CD4-positive, alpha-beta memory T cell (primary cell): ENCODE measurements around the gene IGLL1. TPM values are rescaled to one million over a fixed set of nuclear protein-coding genes. Genes with fewer than 3 reads are reported as not detected.
A peak's percentile ranks its signal among the peaks of the same experiment; 100 is the strongest.

ENCODE experiments used
- CTCF ChIA-PET: fragments of 350-600 bp; sonication (Branson Sonifier 250); formaldehyde crosslinking; loops from one replicate; lab custom pipeline; 2021; ENCODE audit warnings: inconsistent platforms; ENCODE audit not compliant: partially characterized antibody; lab: Charles Lee
- POLR2A ChIA-PET: fragments of 350-600 bp; sonication (Branson Sonifier 250); formaldehyde crosslinking; loops from one replicate; lab custom pipeline; 2021; ENCODE audit not compliant: partially characterized antibody; lab: Charles Lee
- DNase-seq, 5 donors: peaks; one replicate each; pipeline versions ENCODE4 v3.0.0 to v3.0.0-alpha.2; 2020 to 2022; ENCODE audit warnings: mixed read lengths in 1 of 5
- H3K27ac ChIP-seq: one replicate; pipeline ENCODE4 v1.7.0; 2013; ENCODE audit warnings: low read depth, low read length
- H3K27me3 ChIP-seq: 2 replicates; pipeline ENCODE4 v1.7.0; 2013; ENCODE audit warnings: mild to moderate bottlenecking, low read length, moderate library complexity; ENCODE audit not compliant: insufficient read depth
- H3K36me3 ChIP-seq: 2 replicates; pipeline ENCODE4 v1.7.0; 2013; ENCODE audit warnings: mild to moderate bottlenecking, low read length, moderate library complexity; ENCODE audit not compliant: insufficient read depth
- H3K4me1 ChIP-seq: 2 replicates; pipeline ENCODE4 v1.7.0; 2013; ENCODE audit warnings: mild to moderate bottlenecking, low read length, moderate library complexity; ENCODE audit not compliant: insufficient read depth
- H3K4me3 ChIP-seq, 2 donors: one replicate each; pipeline ENCODE4 v1.7.0; 2013; ENCODE audit warnings: low read length in 2 of 2, mild to moderate bottlenecking in 1 of 2
- H3K9me3 ChIP-seq, 2 donors: one replicate each; pipeline ENCODE4 v1.7.0; 2013; ENCODE audit warnings: low read length in 2 of 2, control low read depth in 1 of 2; ENCODE audit not compliant: control insufficient read depth in 1 of 2
- H3K27ac Mint-ChIP-seq, 7 donors: one replicate each; pipeline ENCODE4 v1.8.0; 2020 to 2021; ENCODE audit warnings: mixed read lengths in 7 of 7, mild to moderate bottlenecking in 6 of 7, inconsistent platforms in 3 of 7, moderate library complexity in 3 of 7
- H3K27me3 Mint-ChIP-seq, 2 donors: one replicate each; pipeline ENCODE4 v1.8.0; 2020 to 2021; ENCODE audit warnings: mixed read lengths in 2 of 2
- H3K36me3 Mint-ChIP-seq, 2 donors: one replicate each; pipeline ENCODE4 v1.8.0; 2020 to 2021; ENCODE audit warnings: mixed read lengths in 2 of 2, inconsistent platforms in 1 of 2, mild to moderate bottlenecking in 1 of 2
- H3K4me1 Mint-ChIP-seq, 4 donors: one replicate each; pipeline ENCODE4 v1.8.0; 2020 to 2021; ENCODE audit warnings: mixed read lengths in 4 of 4, mild to moderate bottlenecking in 1 of 4
- H3K4me3 Mint-ChIP-seq, 8 donors: one replicate each; pipeline ENCODE4 v1.8.0; 2020 to 2021; ENCODE audit warnings: mixed read lengths in 8 of 8, mild to moderate bottlenecking in 7 of 8, moderate library complexity in 6 of 8, inconsistent platforms in 3 of 8
- H3K9me3 Mint-ChIP-seq, 8 donors: one replicate each; pipeline ENCODE4 v1.8.0; 2020 to 2021; ENCODE audit warnings: mixed read lengths in 8 of 8, mild to moderate bottlenecking in 5 of 8, inconsistent platforms in 3 of 8, moderate library complexity in 1 of 8
- intact Hi-C: fragments of 100-400 bp; cut with micrococcal nuclease; formaldehyde crosslinking; loops from one replicate; pipeline ENCODE4 v1.15.1; 2023
- polyA plus RNA-seq, 2 donors: library from polyadenylated mRNA; unstranded; fragments of 300-500 nt; fragmentation: Illumina TruSeq; gene quantifications; one replicate each; pipeline ENCODE4 v1.2.3, GENCODE V29; 2021
- total RNA-seq, 2 experiments: library from RNA; stranded (reverse); gene quantifications; one replicate each; pipeline ENCODE4 v1.2.3, GENCODE V29; 2021

IGLL1 gene
- total and polyA plus RNA-seq, 4 experiments from 2014 or later = not detected

DNA sequence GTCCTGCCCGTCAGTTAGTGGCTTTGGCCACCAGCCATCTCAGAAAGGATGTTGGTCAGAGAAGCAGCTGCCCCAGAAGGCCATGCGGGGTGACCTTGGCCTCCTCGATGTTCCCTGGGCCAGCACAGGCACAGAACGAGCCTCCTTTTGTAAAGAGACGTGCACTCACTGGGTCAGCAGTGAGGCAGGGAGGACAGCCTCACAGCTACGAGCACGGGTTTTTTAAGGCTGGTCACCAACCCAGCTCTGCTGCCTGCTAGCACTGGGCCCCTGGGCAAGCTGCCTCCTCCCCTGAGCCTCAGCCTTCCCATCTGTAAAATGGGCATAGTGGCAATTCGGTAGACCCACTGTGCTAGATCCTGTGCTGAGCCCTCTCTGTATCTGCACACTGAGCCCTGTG is 10.8 kb downstream of the IGLL1 start:
- H3K36me3 Mint-ChIP-seq = no peaks in the 10 kb centered on the region
- Histone ChIP-seq H3K27ac (no peak overlapping the region), H3K36me3 (no peaks in the 10 kb centered on the region), H3K27me3 (peaks cover 8% of the 10 kb centered on the region), H3K4me1 (peaks cover 7% of the 10 kb centered on the region), H3K4me3 (no peak overlapping the region), H3K9me3 (no peaks in the 10 kb centered on the region)
- H3K27ac Mint-ChIP-seq = no peak overlapping the region
- H3K4me1 Mint-ChIP-seq = peaks cover 5 to 8% (median 6%) of the 10 kb centered on the region in 4 donors
- DNase-seq = no peak
- ChIA-PET CTCF (no interaction called here), POLR2A (no interaction called here)
- H3K27me3 Mint-ChIP-seq = peaks cover 19 to 21% of the 10 kb centered on the region in 2 donors
- intact Hi-C loops = no loop called here
- H3K9me3 Mint-ChIP-seq = peaks cover 0 to 3% (median 0%) of the 10 kb centered on the region in 8 donors
- no peak overlapping the region for H3K4me3 Mint-ChIP-seq

DNA sequence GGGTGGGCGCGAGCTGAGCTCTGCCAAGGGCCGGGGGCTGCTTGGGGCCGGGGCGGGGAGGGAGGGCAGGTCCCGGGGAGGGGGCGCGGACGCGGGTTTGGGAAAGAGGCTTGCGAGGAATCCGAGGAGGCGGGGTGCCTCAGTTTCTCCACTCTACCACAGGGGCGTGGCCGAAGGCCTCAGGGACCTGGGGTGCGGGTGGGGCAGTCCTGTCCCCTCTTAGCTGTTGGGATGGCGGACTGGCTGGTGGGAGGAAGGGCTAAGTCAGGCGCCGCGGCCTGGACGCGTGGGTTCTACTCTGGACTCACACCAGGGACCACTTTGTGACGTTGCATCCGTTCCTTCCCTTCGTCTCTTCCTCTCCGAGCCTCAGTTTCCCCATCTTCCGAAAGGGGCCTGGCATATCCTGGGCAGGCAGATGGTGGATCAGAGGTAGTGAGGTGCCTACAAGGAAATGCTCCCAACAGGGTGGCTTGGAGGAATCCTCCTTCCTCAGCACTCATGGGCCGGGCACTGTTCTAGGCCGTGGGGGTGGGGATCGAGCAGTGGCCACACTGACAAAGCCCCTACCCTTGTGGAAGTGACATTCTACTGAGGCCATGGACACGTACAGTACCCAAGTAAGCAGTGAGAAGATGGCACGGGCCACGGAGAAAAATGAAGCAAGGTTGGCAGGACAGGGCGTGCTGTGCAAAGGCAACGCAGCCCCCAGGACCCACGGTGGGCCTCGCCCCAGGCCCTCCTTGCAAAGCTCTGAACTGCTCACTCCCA is 13.2 kb downstream of the IGLL1 start:
- Histone ChIP-seq H3K9me3 (no peaks in the 10 kb centered on the region), H3K4me1 (peaks cover 7% of the 10 kb centered on the region), H3K27ac (no peak overlapping the region), H3K27me3 (peaks cover 8% of the 10 kb centered on the region), H3K4me3 (no peak overlapping the region), H3K36me3 (no peaks in the 10 kb centered on the region)
- Mint-ChIP-seq H3K27me3 (peaks cover 19 to 21% of the 10 kb centered on the region in 2 donors), H3K27ac (peak overlapping the region in 1 of 7 donors; percentile 32), H3K4me3 (peak overlapping the region in 7 of 8 donors; percentile 15 to 73 (median 41)), H3K4me1 (peaks cover 5 to 8% (median 6%) of the 10 kb centered on the region in 4 donors), H3K36me3 (no peaks in the 10 kb centered on the region), H3K9me3 (peaks cover 0 to 2% (median 0%) of the 10 kb centered on the region in 8 donors)
- ChIA-PET POLR2A (no interaction called here), CTCF (no interaction called here)
- no peak for DNase-seq
- intact Hi-C loops = no loop called here

DNA sequence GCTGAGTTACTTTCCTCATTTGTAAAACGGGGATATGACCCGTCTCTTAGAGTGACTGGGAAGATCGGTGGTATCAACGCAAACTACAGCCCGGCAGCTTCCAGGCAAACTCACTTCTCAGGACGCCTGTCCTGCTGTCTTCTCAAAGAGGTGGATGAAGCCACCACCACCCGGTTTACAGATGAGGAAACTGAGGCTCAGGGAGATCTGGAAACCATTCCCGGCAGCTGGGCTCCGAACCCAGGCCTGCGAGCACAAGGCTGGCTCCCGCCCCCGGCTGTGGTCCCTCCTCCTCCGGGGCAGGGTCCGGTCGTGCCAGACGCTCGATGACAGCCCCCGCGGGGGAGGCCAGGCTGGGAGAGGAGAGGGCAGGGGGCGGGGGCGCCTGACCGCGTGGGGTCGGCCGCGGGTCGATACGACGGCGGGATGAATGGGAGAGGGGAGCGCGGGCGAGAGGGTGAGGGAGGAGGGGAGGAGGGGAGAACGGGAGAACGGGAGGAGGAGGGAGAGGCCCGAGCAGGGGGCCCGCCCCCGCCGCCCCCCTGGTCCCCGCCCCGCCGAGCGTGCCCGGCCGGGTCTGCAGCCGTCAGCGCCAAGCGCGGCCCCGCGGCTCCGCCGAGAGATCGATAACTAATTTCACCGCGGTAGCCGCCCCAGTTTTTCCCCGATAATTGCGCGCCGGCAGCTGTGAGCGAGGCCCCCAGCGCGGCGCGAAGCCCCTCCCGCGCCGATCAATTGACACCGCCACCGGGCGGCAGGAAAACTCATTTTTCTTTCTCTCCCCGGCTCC is 14.0 kb downstream of the IGLL1 start:
- Histone ChIP-seq H3K4me3 (peak overlapping the region in 1 of 2 donors; percentile 11), H3K27ac (no peak overlapping the region), H3K4me1 (peaks cover 7% of the 10 kb centered on the region), H3K27me3 (peaks cover 8% of the 10 kb centered on the region), H3K36me3 (no peaks in the 10 kb centered on the region), H3K9me3 (no peaks in the 10 kb centered on the region)
- H3K4me1 Mint-ChIP-seq = peaks cover 5 to 8% (median 6%) of the 10 kb centered on the region in 4 donors
- H3K27me3 Mint-ChIP-seq = peaks cover 19 to 24% of the 10 kb centered on the region in 2 donors
- peak overlapping the region; percentile 82 to 92 (median 86) for H3K4me3 Mint-ChIP-seq
- no peak for DNase-seq
- ChIA-PET POLR2A (no interaction called here), CTCF (no interaction called here)
- no peaks in the 10 kb centered on the region for H3K36me3 Mint-ChIP-seq
- intact Hi-C loops = no loop called here
- H3K27ac Mint-ChIP-seq = peak overlapping the region in 2 of 7 donors; percentile 73 to 79
- no peaks in the 10 kb centered on the region for H3K9me3 Mint-ChIP-seq

DNA sequence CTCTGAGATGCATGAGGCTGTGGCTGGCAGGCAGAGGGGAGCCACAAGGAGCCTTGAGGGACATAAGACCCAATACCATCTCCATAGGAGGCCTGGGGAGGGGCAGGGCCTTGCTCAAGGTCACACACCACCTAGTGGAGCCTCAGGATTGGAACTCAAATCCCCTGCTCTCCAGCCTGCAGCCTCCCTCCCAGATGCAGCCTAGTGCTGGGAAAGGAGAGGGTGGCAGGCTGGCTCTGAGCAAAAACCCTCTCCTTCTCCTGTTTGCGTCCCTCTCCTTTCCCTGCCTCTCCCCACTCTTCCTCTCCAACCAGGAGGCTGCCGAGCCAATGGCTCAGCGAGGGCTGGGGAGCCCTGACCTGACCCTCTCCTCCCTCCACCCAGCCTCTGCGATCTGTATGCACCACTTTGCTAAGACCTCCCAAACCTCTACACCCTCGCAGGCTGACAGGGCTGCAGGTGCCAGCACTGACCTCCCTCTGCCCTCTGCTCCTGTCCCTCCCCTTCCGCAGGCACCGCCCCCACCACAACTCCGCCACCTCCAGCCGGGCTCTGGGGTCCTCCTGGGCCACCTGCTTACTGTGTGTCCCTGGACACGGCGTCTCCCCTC is 14.7 kb downstream of the IGLL1 start:
- Histone ChIP-seq H3K36me3 (no peaks in the 10 kb centered on the region), H3K9me3 (no peaks in the 10 kb centered on the region), H3K4me1 (peaks cover 7% of the 10 kb centered on the region), H3K27ac (no peak overlapping the region), H3K27me3 (peaks cover 8% of the 10 kb centered on the region), H3K4me3 (peak overlapping the region in 1 of 2 donors; percentile 11)
- CTCF ChIA-PET = no interaction called here
- intact Hi-C loops = no loop called here
- H3K9me3 Mint-ChIP-seq = no peaks in the 10 kb centered on the region
- H3K4me1 Mint-ChIP-seq = peaks cover 5 to 8% (median 6%) of the 10 kb centered on the region in 4 donors
- no peak for DNase-seq
- no peaks in the 10 kb centered on the region for H3K36me3 Mint-ChIP-seq
- peak overlapping the region; percentile 82 to 92 (median 86) for H3K4me3 Mint-ChIP-seq
- peak overlapping the region in 1 of 7 donors; percentile 79 for H3K27ac Mint-ChIP-seq
- peaks cover 19 to 24% of the 10 kb centered on the region in 2 donors for H3K27me3 Mint-ChIP-seq
- POLR2A ChIA-PET = no interaction called here

DNA sequence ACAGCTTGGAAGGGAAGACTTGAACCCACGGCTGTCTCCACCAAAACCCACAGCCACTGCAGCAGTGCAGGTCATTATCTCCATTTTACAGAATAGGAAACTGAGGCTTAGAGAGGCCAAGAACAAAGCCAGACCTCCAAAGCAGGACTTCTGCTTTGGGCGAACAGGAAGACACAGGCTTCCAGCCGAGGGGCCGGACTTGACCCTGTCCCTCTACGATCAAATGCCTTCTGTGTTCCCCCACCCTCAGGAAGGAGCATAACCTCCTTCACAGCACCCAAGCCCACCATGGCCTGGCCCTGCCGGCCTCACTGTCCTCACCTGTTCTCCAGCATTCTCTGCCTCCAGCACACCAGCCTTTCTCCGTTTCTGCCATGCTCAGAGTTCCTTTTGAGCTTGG is 15.8 kb downstream of the IGLL1 start:
- H3K27me3 Mint-ChIP-seq = peaks cover 19 to 27% of the 10 kb centered on the region in 2 donors
- Histone ChIP-seq H3K27ac (no peak overlapping the region), H3K9me3 (no peaks in the 10 kb centered on the region), H3K4me1 (peaks cover 7% of the 10 kb centered on the region), H3K4me3 (no peak overlapping the region), H3K36me3 (no peaks in the 10 kb centered on the region), H3K27me3 (peaks cover 8% of the 10 kb centered on the region)
- no peak overlapping the region for H3K27ac Mint-ChIP-seq
- CTCF ChIA-PET = no interaction called here
- POLR2A ChIA-PET = no interaction called here
- H3K4me3 Mint-ChIP-seq = peak overlapping the region in 1 of 8 donors; percentile 5
- peaks cover 5 to 8% (median 6%) of the 10 kb centered on the region in 4 donors for H3K4me1 Mint-ChIP-seq
- no peaks in the 10 kb centered on the region for H3K9me3 Mint-ChIP-seq
- no peak for DNase-seq
- H3K36me3 Mint-ChIP-seq = no peaks in the 10 kb centered on the region
- intact Hi-C loops = no loop called here

DNA sequence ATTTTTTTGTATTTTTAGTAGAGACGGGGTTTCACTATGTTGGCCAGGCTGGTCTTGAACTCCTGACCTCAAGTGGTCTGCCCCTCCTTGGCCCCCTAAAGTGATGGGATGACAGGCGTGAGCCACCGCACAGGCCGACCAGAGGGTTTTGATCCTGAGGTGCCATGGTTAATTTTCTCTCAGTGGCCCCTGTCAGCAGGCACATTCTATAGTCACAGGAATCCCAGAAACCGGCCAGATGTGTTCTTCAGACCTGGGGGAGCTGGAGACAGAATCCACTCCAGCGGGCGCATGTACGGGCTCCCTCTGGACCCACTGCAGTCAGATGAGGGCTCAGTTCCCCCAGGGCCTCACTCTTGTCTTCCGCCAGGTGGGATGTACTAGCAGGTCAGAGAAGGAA is 17.0 kb downstream of the IGLL1 start:
- H3K4me1 Mint-ChIP-seq = peaks cover 5 to 8% (median 6%) of the 10 kb centered on the region in 4 donors
- CTCF ChIA-PET = no interaction called here
- H3K27me3 Mint-ChIP-seq = peaks cover 19 to 27% of the 10 kb centered on the region in 2 donors

DNA sequence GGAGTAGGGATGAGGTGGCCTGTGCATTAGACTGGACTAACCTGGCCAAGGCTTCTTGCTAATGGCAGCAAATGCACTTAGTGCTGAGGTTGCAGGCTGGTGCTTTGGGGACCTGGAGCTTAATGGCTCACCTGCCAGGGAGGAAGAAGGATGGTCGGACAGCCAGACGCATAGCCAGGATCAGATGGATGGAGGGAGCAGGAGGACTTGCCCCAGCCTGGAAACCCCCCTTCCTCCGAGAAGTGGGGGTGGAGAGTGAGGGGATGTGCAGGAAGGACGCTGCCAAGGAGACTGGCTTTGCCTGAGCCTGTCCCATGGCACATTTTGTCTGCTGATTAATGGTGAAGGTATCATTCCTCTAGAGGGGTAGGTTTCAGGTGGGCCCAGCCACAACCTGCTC is 17.9 kb downstream of the IGLL1 start:
- Histone ChIP-seq H3K4me1 (peaks cover 7% of the 10 kb centered on the region), H3K27ac (no peak overlapping the region), H3K36me3 (no peaks in the 10 kb centered on the region), H3K4me3 (no peak overlapping the region), H3K27me3 (peaks cover 8% of the 10 kb centered on the region), H3K9me3 (no peaks in the 10 kb centered on the region)
- Mint-ChIP-seq H3K4me3 (no peak overlapping the region), H3K36me3 (no peaks in the 10 kb centered on the region), H3K27ac (no peak overlapping the region), H3K9me3 (no peaks in the 10 kb centered on the region), H3K27me3 (peaks cover 15 to 24% of the 10 kb centered on the region in 2 donors), H3K4me1 (peaks cover 5 to 8% (median 6%) of the 10 kb centered on the region in 4 donors)
- no peak for DNase-seq
- POLR2A ChIA-PET = no interaction called here
- intact Hi-C loops = no loop called here
- CTCF ChIA-PET = no interaction called here

More for the DNA sequence above, 17.0 kb downstream of the IGLL1 start:
- Histone ChIP-seq H3K27ac (no peak overlapping the region), H3K4me1 (peaks cover 7% of the 10 kb centered on the region), H3K36me3 (no peaks in the 10 kb centered on the region), H3K4me3 (no peak overlapping the region), H3K27me3 (peaks cover 8% of the 10 kb centered on the region), H3K9me3 (no peaks in the 10 kb centered on the region)
- Mint-ChIP-seq H3K27ac (no peak overlapping the region), H3K36me3 (no peaks in the 10 kb centered on the region), H3K4me3 (no peak overlapping the region), H3K9me3 (no peaks in the 10 kb centered on the region)
- intact Hi-C loops = no loop called here
- POLR2A ChIA-PET = no interaction called here
- no peak for DNase-seq
